ENCODE data around the gene TSPAN33. TPM values are rescaled to one million over a fixed set of nuclear protein-coding genes. Genes with fewer than 3 reads are reported as not detected.

The TSPAN33 gene
- polyA plus RNA-seq, 4 donors: 0.67 to 12.6 (median 4.7) TPM

Other genes starting within 250 kb of the TSPAN33 start
- gene KCP, start 234.0 kb upstream of the TSPAN33 start, polyA plus RNA-seq: 1 to 10 TPM in 3 of 4 donors, under 1 TPM in 1; 0.52 to 5.1 (median 1.9) TPM
- 10 to 100 TPM in 1 of 4 donors, 1 to 10 TPM in 3; 3.3 to 17.3 (median 6.2) TPM for gene IRF5, start 206.8 kb upstream of the TSPAN33 start, polyA plus RNA-seq
- gene TNPO3, start 89.6 kb upstream of the TSPAN33 start, polyA plus RNA-seq: 10 to 100 TPM; 14.1 to 34.1 (median 17.2) TPM
- gene SMO, start 43.9 kb downstream of the TSPAN33 start, polyA plus RNA-seq: 10 to 100 TPM in 1 of 4 donors, 1 to 10 TPM in 1, under 1 TPM in 1, not detected in 1; 0.54 to 23.0 (median 2.5) TPM
- 10 to 100 TPM; 18.2 to 25.4 (median 22.3) TPM for gene AHCYL2, start 80.3 kb downstream of the TSPAN33 start, polyA plus RNA-seq

Measured in small intestine (tissue), 4 donors.